HUES48 (cell line): ENCODE results near the gene NSMF.

Experiments used
- H3K27ac ChIP-seq: one replicate; pipeline ENCODE4 v1.7.0; 2013; ENCODE audit warnings: low read depth, low read length, inconsistent platforms
- H3K27me3 ChIP-seq: 2 replicates; pipeline ENCODE4 v1.6.1; 2013; ENCODE audit warnings: mild to moderate bottlenecking, low read length; ENCODE audit not compliant: control insufficient read depth, insufficient read depth
- H3K36me3 ChIP-seq: 2 replicates; pipeline ENCODE4 v1.6.1; 2013; ENCODE audit warnings: low read length; ENCODE audit not compliant: control insufficient read depth, insufficient read depth
- H3K4me1 ChIP-seq: 2 replicates; pipeline ENCODE4 v1.6.1; 2013; ENCODE audit warnings: mild to moderate bottlenecking, low read length; ENCODE audit not compliant: control insufficient read depth, insufficient read depth
- H3K4me3 ChIP-seq: 2 replicates; pipeline ENCODE4 v1.5.1; 2013; ENCODE audit warnings: mild to moderate bottlenecking, low read depth, low read length
- H3K9ac ChIP-seq: 2 replicates; pipeline ENCODE4 v1.6.1; 2013; ENCODE audit warnings: mild to moderate bottlenecking, low read depth, low read length, moderate library complexity
- H3K9me3 ChIP-seq: 2 replicates; pipeline ENCODE4 v1.6.1; 2013; ENCODE audit warnings: low read length; ENCODE audit not compliant: control insufficient read depth, insufficient read depth

NSMF gene

DNA sequence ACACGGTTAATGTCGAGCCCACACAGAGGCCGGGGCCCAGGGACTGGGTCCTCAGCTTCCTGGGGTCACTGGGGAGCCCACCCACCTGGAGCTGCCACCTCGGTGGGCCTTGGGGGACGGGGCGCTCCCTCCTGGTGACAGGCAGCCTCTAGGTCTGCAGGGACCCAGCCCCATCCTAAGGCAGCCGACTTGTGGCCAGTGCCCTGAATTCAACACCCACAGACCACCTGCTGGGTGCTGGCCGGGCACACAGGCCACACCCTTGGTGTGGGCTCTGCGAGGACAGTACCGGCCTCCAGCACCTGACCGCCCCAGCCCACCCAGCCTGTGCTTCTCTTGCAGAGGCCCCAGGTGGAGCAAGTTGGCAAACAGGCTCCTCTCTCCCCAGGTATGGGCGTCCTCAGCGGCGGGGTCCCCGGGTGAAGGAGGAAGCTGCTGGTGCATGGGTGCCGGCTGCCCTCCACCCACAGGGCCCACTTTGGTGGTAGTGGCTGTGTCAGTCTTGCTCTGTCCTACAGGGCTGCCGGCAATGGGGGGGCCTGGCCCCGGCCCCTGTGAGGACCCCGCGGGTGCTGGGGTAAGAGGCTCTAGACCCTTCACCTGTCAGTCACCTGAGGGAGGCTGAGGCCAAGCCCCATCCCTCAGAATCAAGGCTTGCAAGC is 26.3 kb downstream of the NSMF start:
- no peaks in the 10 kb centered on the region for H3K27me3 ChIP-seq
- H3K36me3 ChIP-seq = no peaks in the 10 kb centered on the region
- H3K9ac ChIP-seq = no peak overlapping the region
- H3K27ac ChIP-seq = no peak overlapping the region
- no peaks in the 10 kb centered on the region for H3K9me3 ChIP-seq
- no peak overlapping the region for H3K4me3 ChIP-seq
- no peaks in the 10 kb centered on the region for H3K4me1 ChIP-seq

DNA sequence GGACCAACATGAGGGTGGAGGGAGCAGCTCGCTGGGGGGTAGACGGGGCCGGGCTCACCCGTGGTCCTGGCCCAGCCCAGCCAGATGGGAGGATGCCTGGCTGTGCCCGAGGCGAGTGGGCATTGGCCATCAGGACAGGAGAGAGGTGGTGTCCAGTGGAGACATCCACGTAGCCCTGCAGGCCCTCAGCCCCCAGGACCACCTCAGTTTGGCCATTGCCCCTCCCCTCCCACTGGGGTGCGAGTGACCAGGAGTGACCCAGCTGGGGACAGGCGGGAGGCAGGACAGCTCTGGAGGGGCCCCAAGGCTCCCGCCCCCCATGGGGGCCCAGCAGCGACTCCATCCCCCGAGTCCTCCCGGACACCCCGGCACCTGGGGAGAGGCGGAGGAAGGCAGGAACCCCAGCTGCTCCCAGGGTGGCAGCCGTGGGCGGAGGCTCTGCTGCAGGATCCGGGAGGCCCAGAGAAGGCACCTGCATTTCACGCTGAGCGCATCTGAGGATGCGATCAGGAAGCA is 27.7 kb downstream of the NSMF start:
- Histone ChIP-seq H3K4me1 (no peaks in the 10 kb centered on the region), H3K27me3 (no peaks in the 10 kb centered on the region), H3K9me3 (no peaks in the 10 kb centered on the region), H3K9ac (no peak overlapping the region), H3K4me3 (no peak overlapping the region), H3K27ac (no peak overlapping the region), H3K36me3 (no peaks in the 10 kb centered on the region)

DNA sequence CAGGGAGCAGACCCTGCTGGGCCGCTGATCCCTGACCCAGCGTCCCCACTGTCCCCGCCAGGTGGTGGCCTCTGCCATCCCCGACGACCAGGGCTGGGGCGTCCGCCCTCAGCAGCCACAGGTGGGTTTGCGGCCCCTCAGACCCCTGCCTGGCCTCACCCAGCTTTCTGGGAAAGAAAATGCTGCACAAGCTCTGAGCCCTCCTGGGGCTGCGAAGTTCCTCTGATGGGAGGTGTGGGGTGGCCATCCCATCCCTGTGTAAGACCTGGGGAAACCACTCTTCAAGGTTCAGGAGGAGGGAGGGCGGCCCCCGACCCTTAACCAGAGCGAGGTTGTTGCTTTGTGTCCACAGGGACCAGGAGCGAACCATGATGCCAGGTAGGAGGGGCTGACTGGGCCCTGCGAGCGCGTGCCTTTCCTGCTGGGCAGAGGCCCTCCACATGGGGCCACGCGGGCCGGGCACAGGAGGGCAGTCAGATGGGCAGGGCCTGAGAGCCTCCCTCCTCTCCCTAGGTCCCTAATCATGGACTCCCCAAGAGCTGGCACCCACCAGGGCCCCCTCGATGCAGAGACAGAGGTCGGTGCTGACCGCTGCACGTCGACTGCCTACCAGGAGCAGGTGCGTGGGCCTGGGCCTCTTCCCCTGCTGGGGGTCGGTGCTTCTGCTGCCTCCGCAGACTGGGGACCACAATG is 28.3 kb downstream of the NSMF start:
- Histone ChIP-seq H3K4me1 (no peaks in the 10 kb centered on the region), H3K27me3 (no peaks in the 10 kb centered on the region), H3K9me3 (no peaks in the 10 kb centered on the region), H3K27ac (no peak overlapping the region), H3K36me3 (no peaks in the 10 kb centered on the region), H3K4me3 (no peak overlapping the region), H3K9ac (no peak overlapping the region)

DNA sequence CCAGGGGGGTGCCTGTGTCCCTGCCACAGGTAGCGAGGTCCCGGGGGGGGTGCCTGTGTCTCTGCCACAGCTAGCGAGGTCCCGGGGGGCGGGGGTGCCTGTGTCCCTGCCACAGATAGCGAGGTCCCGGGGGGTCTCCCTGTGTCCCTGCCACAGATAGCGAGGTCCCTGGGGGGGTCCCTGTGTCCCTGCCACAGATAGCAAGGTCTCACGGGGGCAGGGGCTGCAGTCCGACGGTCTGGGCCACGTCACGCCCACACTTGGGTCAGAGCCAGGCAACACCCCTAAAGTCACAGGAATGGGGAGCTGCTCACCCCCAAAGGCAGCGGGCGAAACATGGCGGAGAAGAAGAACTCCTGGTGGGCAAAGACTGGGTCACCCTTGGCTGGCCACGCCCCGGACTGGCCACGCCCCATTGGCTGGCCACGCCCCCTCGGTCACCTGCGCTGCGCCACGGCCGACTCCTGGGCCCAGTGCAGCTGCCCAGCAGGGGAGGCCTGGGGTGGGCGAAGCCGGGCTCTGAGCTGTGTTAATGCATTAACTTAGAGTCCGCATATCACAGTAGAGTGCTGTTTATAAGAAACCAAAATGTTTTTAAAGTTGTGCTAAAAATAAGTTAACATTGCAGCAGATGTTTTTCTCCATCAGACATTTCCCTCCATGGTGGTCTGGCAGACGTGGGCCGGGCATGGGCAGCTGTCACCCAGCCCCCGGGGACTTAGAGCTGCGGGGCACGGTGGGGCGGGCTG is 29.0 kb downstream of the NSMF start:
- no peaks in the 10 kb centered on the region for H3K4me1 ChIP-seq
- H3K27me3 ChIP-seq = no peaks in the 10 kb centered on the region
- no peaks in the 10 kb centered on the region for H3K36me3 ChIP-seq
- H3K9me3 ChIP-seq = no peaks in the 10 kb centered on the region
- H3K27ac ChIP-seq = no peak overlapping the region
- no peak overlapping the region for H3K4me3 ChIP-seq
- no peak overlapping the region for H3K9ac ChIP-seq

DNA sequence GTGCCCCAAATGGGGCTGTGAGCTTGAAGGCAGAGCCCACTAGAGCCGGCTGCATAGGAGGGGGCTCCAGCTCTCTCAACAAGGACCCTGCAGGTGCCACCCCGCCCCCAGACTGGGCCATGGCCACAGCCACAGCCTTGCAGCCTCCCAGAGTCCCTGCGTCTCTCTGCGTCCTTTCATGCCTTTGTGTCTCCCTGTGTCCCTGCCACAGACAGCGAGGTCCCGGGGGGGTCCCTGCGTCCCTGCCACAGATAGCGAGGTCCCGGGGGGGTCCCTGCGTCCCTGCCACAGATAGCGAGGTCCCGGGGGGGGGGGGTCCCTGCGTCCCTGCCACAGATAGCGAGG is 29.6 kb downstream of the NSMF start:
- Histone ChIP-seq H3K9ac (no peak overlapping the region), H3K4me1 (no peaks in the 10 kb centered on the region), H3K9me3 (no peaks in the 10 kb centered on the region), H3K4me3 (no peak overlapping the region), H3K27me3 (0 out of 2 replicates have a peak, but pooled peaks cover 2% of the 10 kb centered on the region), H3K36me3 (no peaks in the 10 kb centered on the region), H3K27ac (no peak overlapping the region)

DNA sequence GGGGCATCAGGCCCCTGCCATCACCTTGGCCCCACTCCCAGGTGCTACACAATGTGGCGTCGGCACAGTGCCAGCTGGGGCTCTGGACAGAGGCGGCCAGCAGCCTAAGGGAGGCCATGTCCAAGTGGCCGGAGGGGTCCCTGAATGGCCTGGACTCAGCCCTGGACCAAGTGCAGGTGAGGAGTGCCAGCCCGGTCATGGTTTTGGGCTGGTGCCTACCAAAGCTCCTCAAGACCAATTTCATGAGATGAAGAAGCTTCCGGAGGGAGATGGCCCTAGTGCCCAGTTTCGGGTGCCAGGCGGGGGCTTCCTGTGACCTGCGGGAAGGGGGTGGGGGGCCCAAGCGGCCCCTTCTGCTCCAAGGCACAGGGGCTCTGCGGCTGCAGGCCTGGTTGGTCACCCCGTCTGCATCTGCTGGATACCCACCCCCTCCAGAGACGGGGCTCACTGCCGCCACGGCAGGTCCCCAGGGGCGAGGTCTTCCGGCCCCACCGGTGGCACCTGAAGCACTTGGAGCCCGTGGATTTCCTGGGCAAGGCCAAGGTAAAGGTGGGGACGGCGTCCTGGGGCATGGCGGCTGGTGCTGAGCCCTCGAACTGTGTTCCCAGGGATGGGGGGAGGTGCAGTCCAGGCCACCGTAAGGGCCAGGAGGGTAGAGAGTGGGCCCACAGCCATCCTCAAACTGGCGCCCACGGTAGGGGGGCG is 30.1 kb downstream of the NSMF start:
- no peaks in the 10 kb centered on the region for H3K9me3 ChIP-seq
- no peak overlapping the region for H3K4me3 ChIP-seq
- H3K27ac ChIP-seq = no peak overlapping the region
- H3K27me3 ChIP-seq = peaks cover 7% of the 10 kb centered on the region; the same call in 1 of the 2 replicates
- H3K9ac ChIP-seq = no peak overlapping the region
- no peaks in the 10 kb centered on the region for H3K36me3 ChIP-seq
- no peaks in the 10 kb centered on the region for H3K4me1 ChIP-seq

DNA sequence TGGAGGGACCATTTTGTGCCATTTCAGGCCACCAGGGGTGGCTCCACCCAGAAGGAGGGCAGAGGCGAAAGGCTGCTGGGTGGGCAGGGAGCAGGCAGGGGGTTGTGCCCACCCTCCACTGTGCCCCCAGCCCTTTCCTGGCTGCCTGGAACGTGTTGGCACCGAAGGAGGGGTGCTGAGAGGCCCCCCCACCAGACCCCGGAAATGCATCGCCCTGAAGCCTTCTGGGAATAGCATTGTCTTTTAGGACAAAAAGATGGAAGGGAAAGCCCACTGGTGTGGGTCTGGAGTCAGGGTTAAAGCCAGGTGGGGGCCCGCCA is 30.9 kb downstream of the NSMF start:
- H3K9ac ChIP-seq = no peak overlapping the region
- H3K9me3 ChIP-seq = no peaks in the 10 kb centered on the region
- H3K4me3 ChIP-seq = no peak overlapping the region
- no peak overlapping the region for H3K27ac ChIP-seq
- peaks cover 15% of the 10 kb centered on the region; the same call in 1 of the 2 replicates for H3K27me3 ChIP-seq
- no peaks in the 10 kb centered on the region for H3K4me1 ChIP-seq
- no peaks in the 10 kb centered on the region for H3K36me3 ChIP-seq

DNA sequence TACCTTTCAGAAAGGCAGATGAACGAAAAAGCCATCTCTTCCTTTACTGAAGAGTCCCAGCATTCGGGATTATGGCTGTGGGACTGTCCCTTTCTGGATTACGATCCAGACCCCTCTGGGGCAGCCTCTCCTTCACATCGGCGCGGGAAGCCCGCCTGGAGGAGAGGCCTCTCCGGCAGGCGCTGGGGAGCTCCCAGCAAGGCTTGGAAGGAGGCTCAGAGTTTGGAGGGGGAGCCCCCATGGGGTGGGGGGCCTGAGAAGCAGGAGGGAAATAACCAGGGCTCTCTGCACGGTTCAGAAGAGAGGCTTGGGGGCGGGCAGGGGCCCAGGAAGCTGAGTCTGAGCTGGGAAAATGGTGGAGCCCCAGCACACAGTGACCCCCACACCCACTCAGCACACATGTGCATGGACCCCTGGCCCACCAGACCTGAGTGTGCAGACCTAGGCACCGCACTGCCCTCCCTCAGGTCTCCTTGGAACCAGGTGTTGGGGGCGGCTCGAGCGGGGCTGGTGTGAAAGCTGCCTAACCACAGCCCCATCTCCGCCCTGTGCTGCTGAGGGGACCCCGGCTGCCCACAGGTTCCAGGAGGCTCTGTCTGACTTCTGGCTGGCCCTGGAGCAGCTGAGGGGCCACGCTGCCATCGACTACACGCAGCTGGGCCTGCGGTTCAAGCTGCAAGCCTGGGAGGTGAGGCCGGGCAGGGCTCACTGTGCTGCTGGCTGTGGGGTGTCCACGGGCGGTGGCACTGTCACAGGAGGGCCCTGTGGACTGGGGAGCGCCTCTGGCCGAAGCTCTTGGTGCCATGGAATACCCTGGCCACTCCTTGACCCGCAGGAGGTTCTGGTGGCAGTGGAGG is 31.5 kb downstream of the NSMF start:
- peaks cover 15% of the 10 kb centered on the region; the same call in 1 of the 2 replicates for H3K27me3 ChIP-seq

DNA sequence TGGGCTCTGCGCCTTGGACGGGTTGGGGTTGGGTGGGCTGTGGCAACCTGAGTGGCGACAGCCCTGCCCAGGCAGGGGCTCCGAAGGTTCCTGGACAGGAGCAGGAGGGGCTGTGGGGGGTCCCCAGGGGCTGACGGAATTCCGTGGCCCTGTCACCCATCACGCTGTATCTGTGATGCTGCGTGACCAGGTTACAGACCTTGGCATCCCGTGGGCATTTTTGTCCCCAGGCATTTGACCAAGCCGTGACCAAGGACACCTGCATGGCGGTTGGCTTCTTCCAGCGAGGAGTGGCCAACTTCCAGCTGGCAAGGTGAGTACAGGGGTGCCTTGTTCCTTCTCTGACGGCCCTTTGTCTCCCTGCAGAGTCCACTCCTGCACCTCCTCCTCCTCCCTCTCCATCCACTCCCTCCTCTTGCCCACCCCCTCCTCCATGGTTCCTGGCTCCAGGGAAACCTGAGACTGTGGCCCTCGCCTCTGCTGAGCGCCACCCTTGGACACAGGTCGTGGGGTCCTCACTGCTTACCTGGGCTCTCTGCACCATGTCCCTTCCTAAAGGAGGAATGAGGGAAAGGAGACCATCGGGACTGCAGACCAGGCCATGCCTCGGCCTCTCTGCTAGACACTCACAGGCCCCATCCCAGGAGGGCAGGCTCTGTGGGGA is 33.0 kb downstream of the NSMF start:
- Histone ChIP-seq H3K9ac (no peak overlapping the region), H3K27ac (no peak overlapping the region), H3K4me1 (no peaks in the 10 kb centered on the region), H3K9me3 (no peaks in the 10 kb centered on the region), H3K36me3 (no peaks in the 10 kb centered on the region), H3K4me3 (no peak overlapping the region), H3K27me3 (peaks cover 15% of the 10 kb centered on the region; the same call in 1 of the 2 replicates)

More for the DNA sequence above, 31.5 kb downstream of the NSMF start:
- Histone ChIP-seq H3K27ac (no peak overlapping the region), H3K9me3 (no peaks in the 10 kb centered on the region), H3K9ac (no peak overlapping the region), H3K36me3 (no peaks in the 10 kb centered on the region), H3K4me1 (no peaks in the 10 kb centered on the region), H3K4me3 (no peak overlapping the region)
